Astrocyte of the cerebellum (primary cell): ENCODE data around the gene PACS2.

Source experiments
- DNase-seq: peaks from one replicate; pipeline ENCODE4 v3.0.0-alpha.2; 2011; ENCODE audit warnings: low read depth
- H3K4me3 ChIP-seq: 2 replicates; pipeline ENCODE4 v1.5.1; 2011; ENCODE audit warnings: mild to moderate bottlenecking, low read depth, low read length, moderate library complexity
- in situ Hi-C: cut with HindIII; loops from 2 replicates; pipeline ENCODE4 v1.10.0; 2017; ENCODE audit warnings: low sequenced_read_pairs
- TF ChIP-seq, protein P1 (sequence below): IDR thresholded peaks from 2 replicates; pipeline ENCODE4 v1.5.1; 2012; ENCODE audit warnings: low read length, low read depth, moderate library complexity, mild to moderate bottlenecking; ENCODE audit errors: missing control alignments

Gene PACS2

GRCh38 chr14:105393151-105393550 is 78.6 kb downstream of the PACS2 start:
- TF ChIP-seq, protein P1, sequence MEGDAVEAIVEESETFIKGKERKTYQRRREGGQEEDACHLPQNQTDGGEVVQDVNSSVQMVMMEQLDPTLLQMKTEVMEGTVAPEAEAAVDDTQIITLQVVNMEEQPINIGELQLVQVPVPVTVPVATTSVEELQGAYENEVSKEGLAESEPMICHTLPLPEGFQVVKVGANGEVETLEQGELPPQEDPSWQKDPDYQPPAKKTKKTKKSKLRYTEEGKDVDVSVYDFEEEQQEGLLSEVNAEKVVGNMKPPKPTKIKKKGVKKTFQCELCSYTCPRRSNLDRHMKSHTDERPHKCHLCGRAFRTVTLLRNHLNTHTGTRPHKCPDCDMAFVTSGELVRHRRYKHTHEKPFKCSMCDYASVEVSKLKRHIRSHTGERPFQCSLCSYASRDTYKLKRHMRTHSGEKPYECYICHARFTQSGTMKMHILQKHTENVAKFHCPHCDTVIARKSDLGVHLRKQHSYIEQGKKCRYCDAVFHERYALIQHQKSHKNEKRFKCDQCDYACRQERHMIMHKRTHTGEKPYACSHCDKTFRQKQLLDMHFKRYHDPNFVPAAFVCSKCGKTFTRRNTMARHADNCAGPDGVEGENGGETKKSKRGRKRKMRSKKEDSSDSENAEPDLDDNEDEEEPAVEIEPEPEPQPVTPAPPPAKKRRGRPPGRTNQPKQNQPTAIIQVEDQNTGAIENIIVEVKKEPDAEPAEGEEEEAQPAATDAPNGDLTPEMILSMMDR = no peak
- DNase-seq = no peak
- no peak overlapping the region for H3K4me3 ChIP-seq
- in situ Hi-C loops = no loop called here

DNA sequence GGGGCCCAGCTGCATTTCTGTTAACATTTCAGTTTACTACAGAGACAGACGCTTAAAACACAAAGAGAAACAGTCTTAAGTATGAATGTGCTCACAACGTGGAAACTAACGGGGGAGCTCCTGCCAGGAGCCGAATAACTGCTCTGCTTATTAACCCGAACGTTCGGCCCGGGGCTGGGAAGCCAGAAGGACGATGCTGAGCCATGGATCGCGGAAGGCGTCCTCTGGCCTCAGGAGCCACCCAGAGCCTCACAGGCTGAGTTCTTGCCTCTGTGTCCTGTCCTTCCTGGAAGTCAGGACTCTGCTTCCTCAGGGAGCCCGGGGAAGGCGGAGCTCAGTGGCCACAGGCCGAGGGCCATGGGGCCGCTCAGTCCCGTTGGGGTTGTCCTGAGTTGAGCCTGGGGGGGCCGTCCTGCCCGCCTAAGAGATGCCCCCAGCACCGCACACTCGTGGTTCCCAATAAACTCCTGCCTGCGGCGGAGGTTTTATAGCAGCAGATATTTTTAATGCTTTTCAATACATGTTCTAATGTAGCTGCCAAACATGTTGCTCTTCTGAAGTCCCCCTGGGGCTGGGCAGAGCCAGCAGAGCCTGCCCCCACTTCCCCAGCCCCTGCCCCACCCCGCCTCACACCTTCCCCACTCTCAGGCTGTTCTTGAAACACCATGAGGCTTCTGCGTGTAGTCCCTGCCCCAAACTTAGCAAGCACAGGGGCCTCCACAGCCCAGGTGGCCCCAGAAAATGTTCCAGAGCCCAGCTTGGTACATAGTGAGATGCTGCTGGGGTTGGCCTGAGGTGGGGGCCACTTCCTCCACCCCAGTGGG is 80.4 kb downstream of the PACS2 start:
- TF ChIP-seq, protein P1 = no peak
- no peak for DNase-seq
- no peak overlapping the region for H3K4me3 ChIP-seq
- in situ Hi-C loops = no loop called here

DNA sequence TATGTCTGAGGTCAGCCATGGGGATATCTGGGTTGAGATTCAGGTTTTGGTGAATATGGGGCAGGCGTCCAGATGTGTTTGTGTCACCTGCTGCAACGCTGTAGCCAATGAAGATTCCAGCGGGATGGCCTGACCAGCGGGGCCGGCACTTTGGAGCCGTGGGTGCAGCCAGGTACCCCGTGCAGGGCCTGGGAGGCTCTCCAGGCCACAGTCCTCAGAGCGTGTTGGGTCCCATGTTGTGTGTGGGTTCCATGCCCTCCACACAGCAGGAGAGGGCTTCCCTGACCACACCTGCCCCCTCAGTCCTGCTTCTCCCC is 80.9 kb downstream of the PACS2 start:
- in situ Hi-C loops = no loop called here
- TF ChIP-seq, protein P1 = no peak
- no peak overlapping the region for H3K4me3 ChIP-seq
- DNase-seq = no peak

DNA sequence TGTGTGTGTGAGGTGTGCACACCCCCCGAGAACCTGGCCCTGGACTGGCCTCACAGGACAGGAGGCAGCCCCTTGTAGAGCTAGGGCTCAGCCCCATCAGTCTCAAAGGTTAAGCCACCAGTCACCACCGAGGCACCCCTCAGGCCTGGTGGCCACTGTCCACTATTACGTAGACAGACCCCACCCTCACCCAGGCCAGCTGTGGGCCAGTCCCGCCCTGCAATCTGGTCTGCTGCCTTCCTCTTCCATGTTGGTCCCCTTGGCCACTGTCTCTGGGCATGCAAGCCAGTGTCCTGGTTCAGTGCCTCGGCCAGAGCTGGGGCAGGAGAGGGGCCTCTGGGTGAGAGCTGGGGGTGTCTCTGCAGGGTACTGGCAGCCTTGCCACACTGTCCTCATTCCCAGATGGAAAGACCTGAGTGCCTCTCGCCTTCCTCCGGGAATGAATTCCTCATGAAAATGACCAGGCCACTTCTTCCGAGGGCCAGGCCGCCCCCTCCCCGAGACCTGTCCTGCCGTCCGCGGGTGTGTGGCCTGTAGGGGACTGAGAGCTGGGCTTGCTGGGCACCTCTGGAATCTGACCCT is 82.9 kb downstream of the PACS2 start:
- in situ Hi-C loops = no loop called here
- TF ChIP-seq, protein P1 = no peak
- no peak for DNase-seq
- H3K4me3 ChIP-seq = peak overlapping the region; percentile 71

- DNase-seq = peak; percentile 22
- TF ChIP-seq, protein P1 = no peak
- in situ Hi-C loops = no loop called here
- H3K4me3 ChIP-seq = peak within 1 kb of the TSS; percentile 71
Measured at GRCh38 chr14:105398044-105398725, 83.6 kb downstream of the PACS2 start, which contains the start of gene TEX22. TEX22 (plus strand) TSS chr14:105398538; CDS start chr14:105399341, 803 bp downstream.

GRCh38 chr14:105398726-105399465 is 84.3 kb downstream of the PACS2 start:
- TF ChIP-seq, protein P1 = no peak
- no peak for DNase-seq
- peak overlapping the region; percentile 71 for H3K4me3 ChIP-seq
- in situ Hi-C loops = no loop called here
